HL-60 (cell line): ENCODE measurements around the gene GRIK5.

ENCODE experiments used
- DNase-seq, 2 experiments: peaks; one replicate each; pipeline ENCODE4 v3.0.0-alpha.2; 2010 to 2020; ENCODE audit warnings: low read depth in 1 of 2, low spot score in 1 of 2
- H3K27ac ChIP-seq: fragments of 250-450 bp; sonication (Bioruptor Pico); replicated peaks from 2 replicates; pipeline ENCODE4 v1.5.1; 2020; ENCODE audit warnings: mild to moderate bottlenecking, moderate library complexity
- H3K27me3 ChIP-seq: fragments of 250-450 bp; sonication (Bioruptor Pico); 2 replicates; pipeline ENCODE4 v1.5.1; 2021; ENCODE audit warnings: mild to moderate bottlenecking, moderate library complexity; ENCODE audit not compliant: insufficient read depth, poor library complexity, severe bottlenecking
- H3K4me3 ChIP-seq: replicated peaks from 2 replicates; pipeline ENCODE4 v1.5.1; 2011; ENCODE audit warnings: mild to moderate bottlenecking, control low read depth, low read length; ENCODE audit not compliant: insufficient read depth
- GABPA ChIP-seq: IDR thresholded peaks from 2 replicates; pipeline ENCODE4 v1.6.1; 2012; ENCODE audit warnings: low read depth
- POLR2AphosphoS5 ChIP-seq: IDR thresholded peaks from 2 replicates; pipeline ENCODE4 v1.6.1; 2012; ENCODE audit warnings: low read depth
- SPI1 ChIP-seq: IDR thresholded peaks from 2 replicates; pipeline ENCODE4 v1.6.1; 2012; ENCODE audit warnings: low read depth, mild to moderate bottlenecking, borderline replicate concordance
- TF ChIP-seq, protein P1 (sequence below): IDR thresholded peaks from one replicate; pipeline ENCODE4 v1.5.1; 2011; ENCODE audit warnings: low read length, control low read depth, inconsistent platforms; ENCODE audit not compliant: insufficient read depth
- TF ChIP-seq, protein P2 (sequence below): IDR thresholded peaks from 2 replicates; pipeline ENCODE4 v1.6.1; 2012; ENCODE audit warnings: low read depth; ENCODE audit not compliant: insufficient replicate concordance

Gene GRIK5

DNA sequence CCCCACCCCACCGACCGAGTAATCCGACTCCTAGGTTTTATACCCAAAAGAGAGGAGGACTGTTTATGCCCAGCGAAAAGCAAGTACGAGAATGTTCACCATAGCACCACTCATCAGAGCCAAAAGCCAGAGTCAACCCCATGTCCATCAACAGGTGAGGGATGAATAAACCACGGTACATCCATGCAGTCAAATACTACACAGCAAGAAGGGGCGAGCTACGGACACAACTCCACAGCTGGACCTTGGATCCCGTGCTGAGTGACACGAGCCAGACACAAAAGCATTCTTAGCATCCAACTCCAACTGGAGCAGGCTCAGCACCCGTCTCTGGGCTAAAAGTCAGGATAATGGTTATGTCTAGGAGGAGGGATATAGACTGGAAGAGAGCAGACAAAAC is 98.6 kb downstream of the GRIK5 start:
- no peak overlapping the region for H3K27ac ChIP-seq
- no peak overlapping the region for H3K4me3 ChIP-seq
- H3K27me3 ChIP-seq = no peaks in the 10 kb centered on the region
- TF ChIP-seq POLR2AphosphoS5 = no peak
- TF ChIP-seq GABPA = no peak
- no peak for DNase-seq

DNA sequence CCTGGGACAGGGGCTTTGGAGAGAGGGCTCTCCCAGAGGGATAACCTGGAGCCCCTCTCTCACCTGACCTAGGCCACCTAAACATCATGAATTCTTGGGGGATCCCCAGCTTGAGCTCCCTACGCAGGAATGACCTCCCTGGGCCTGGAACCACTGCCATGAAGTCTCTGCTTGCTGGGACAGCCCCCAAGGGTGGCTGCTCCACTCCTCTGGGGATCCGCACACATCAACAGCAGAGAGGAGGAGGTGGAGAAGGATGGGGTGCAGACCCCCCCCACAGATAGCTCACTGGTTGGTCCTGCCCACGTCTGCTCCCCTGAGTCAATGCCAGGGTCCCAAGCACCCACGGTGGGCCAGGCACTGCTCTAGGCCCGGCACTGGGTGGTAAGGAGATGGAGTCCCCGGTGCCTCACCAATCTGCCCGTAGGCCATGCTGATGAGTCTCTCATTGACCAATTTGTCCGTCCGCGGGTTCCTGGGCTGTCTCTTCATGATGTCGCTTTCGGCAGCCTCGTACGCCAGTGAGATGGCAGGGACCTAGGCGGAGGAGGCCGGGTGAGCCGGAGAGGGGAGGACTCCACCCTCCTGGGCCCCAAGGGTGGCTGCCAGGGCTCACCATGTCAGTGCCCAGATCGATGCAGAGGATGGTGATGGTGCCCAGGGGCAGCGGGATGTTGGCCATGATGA is 100.1 kb downstream of the GRIK5 start:
- no peaks in the 10 kb centered on the region for H3K27me3 ChIP-seq
- TF ChIP-seq GABPA (no peak), POLR2AphosphoS5 (no peak), SPI1 (no peak)
- TF ChIP-seq, protein P1, sequence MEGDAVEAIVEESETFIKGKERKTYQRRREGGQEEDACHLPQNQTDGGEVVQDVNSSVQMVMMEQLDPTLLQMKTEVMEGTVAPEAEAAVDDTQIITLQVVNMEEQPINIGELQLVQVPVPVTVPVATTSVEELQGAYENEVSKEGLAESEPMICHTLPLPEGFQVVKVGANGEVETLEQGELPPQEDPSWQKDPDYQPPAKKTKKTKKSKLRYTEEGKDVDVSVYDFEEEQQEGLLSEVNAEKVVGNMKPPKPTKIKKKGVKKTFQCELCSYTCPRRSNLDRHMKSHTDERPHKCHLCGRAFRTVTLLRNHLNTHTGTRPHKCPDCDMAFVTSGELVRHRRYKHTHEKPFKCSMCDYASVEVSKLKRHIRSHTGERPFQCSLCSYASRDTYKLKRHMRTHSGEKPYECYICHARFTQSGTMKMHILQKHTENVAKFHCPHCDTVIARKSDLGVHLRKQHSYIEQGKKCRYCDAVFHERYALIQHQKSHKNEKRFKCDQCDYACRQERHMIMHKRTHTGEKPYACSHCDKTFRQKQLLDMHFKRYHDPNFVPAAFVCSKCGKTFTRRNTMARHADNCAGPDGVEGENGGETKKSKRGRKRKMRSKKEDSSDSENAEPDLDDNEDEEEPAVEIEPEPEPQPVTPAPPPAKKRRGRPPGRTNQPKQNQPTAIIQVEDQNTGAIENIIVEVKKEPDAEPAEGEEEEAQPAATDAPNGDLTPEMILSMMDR = no peak
- TF ChIP-seq, protein P2, sequence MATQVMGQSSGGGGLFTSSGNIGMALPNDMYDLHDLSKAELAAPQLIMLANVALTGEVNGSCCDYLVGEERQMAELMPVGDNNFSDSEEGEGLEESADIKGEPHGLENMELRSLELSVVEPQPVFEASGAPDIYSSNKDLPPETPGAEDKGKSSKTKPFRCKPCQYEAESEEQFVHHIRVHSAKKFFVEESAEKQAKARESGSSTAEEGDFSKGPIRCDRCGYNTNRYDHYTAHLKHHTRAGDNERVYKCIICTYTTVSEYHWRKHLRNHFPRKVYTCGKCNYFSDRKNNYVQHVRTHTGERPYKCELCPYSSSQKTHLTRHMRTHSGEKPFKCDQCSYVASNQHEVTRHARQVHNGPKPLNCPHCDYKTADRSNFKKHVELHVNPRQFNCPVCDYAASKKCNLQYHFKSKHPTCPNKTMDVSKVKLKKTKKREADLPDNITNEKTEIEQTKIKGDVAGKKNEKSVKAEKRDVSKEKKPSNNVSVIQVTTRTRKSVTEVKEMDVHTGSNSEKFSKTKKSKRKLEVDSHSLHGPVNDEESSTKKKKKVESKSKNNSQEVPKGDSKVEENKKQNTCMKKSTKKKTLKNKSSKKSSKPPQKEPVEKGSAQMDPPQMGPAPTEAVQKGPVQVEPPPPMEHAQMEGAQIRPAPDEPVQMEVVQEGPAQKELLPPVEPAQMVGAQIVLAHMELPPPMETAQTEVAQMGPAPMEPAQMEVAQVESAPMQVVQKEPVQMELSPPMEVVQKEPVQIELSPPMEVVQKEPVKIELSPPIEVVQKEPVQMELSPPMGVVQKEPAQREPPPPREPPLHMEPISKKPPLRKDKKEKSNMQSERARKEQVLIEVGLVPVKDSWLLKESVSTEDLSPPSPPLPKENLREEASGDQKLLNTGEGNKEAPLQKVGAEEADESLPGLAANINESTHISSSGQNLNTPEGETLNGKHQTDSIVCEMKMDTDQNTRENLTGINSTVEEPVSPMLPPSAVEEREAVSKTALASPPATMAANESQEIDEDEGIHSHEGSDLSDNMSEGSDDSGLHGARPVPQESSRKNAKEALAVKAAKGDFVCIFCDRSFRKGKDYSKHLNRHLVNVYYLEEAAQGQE = no peak

DNA sequence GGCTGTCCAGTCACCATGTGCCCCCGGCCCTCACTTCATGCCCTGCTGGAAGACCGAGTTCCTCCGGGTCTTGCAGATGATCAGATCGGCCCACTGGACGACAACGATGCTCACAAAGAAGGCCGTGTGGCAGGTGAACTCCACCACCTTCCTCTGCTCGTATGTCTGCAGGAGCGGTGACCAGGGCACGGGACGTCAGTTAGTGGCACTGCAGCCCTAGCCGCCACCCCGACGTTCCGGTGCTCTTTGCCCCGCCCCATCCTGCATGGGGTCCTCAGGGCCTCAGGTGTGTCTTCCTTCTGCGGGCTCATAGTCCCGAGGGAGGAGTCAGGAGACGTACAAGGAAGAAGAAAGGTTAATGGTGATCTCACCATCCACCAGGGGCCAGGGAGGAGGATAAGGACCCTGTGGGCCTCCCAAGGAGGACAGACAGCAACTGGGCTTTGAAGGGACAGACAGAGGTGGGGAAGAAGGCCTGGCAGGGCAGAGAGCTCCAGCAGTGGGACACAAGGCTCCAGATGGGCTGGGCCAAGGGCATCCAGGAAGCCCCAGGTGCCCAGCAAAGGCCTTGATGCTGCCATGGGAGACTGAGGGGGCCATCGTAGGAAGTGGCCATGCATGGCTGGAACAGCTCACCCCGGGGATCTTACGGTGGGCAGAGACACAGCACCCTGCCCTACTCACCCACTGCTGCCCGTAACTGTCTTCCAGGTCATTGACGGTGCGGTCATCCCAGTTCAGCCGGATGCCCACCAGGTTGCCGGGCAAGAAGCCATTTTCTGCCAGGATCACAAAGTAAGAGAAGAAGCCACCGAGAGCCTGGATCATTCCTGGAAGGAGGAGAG is 101.0 kb downstream of the GRIK5 start:
- H3K4me3 ChIP-seq = no peak overlapping the region
- no peak overlapping the region for H3K27ac ChIP-seq
- no peaks in the 10 kb centered on the region for H3K27me3 ChIP-seq
- TF ChIP-seq, protein P2 = no peak
- TF ChIP-seq POLR2AphosphoS5 = no peak
- no peak for TF ChIP-seq SPI1
- DNase-seq = no peak

More for the DNA sequence above, 100.1 kb downstream of the GRIK5 start:
- H3K4me3 ChIP-seq = no peak overlapping the region
- no peak for DNase-seq
- no peak overlapping the region for H3K27ac ChIP-seq

DNA sequence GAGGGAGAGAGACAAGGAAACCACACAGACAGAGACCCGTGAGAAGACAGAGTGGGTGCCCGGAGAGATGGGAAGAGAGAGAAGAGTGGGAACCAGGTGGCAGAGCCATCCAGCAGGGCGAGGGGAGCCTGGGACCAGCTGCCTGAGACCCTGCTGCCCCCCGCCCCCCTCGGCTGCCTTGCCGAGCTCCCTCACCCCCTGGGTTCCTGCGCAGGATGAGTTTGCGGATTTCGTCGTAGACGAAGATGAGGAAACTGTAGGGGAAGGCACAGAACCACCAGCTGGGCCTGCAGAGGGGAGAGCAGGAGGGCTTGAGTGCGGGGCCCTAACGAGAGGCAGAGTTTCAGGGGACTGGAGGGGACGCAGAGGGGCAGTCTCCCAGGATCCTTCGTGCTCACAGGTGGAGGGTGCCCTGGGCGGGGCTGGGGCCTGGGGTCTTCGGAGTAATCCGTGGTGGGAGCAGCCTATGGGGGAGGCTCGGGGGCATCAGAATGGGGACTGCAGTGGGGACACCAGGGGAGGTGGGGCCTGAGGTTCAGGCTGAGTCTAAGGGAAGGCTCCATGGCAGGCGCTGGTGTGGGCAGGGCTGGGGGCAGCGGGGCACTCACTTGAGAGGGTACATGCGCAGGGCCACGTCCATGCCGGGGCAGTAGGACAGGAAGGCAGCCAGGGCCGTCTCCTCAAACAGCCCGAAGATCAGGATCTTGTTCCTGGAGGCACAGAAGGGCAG is 102.8 kb downstream of the GRIK5 start:
- DNase-seq = peak in 1 of 2 experiments; percentile 55
- H3K4me3 ChIP-seq = no peak overlapping the region
- H3K27ac ChIP-seq = no peak overlapping the region
- TF ChIP-seq, protein P2 = no peak
- no peaks in the 10 kb centered on the region for H3K27me3 ChIP-seq
